ENCODE results near the gene FHOD1.

Gene FHOD1

DNA sequence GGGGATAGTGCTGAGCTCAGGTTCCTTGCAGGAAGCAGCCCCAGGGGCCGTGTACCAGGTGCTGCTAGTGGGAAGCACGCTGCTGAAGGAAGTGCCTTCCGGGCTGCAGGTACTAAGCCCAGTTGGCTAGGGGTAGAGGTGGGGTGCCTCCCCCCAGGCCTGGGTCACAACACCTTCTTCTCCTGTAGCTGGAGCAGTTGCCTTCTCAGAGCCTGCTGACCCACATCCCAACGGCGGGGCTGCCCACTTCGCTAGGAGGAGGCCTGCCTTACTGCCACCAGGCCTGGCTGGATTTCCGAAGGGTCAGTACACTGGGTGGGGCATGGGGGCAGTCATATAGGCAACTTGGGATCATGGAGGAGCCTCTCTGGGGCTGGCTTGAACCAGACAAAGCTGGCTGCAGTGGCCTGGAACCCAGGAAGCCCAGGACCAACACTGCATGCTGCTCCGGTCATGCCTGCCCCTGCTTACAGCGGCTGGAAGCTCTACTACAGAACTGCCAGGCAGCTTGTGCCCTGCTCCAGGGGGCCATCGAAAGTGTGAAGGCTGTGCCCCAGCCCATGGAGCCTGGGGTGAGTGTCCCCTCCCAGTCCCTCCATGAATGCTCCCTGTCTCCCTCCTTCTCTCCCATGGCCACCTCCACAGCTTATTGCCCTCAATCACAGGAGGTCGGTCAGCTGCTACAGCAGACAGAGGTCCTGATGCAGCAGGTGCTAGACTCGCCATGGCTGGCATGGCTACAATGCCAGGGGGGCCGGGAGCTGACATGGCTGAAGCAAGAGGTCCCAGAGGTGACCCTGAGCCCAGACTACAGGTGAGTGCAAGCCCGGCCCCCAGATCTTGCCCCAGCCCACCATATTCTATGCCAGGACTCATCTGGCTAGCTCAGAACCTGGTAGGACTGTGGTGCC, 34.5 kb upstream of the FHOD1 start:
- DNase-seq (ENCODE audit: insufficient read length, low spot score), result no peak
- TF ChIP-seq, protein P1, sequence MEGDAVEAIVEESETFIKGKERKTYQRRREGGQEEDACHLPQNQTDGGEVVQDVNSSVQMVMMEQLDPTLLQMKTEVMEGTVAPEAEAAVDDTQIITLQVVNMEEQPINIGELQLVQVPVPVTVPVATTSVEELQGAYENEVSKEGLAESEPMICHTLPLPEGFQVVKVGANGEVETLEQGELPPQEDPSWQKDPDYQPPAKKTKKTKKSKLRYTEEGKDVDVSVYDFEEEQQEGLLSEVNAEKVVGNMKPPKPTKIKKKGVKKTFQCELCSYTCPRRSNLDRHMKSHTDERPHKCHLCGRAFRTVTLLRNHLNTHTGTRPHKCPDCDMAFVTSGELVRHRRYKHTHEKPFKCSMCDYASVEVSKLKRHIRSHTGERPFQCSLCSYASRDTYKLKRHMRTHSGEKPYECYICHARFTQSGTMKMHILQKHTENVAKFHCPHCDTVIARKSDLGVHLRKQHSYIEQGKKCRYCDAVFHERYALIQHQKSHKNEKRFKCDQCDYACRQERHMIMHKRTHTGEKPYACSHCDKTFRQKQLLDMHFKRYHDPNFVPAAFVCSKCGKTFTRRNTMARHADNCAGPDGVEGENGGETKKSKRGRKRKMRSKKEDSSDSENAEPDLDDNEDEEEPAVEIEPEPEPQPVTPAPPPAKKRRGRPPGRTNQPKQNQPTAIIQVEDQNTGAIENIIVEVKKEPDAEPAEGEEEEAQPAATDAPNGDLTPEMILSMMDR (IDR thresholded peaks at IDR 0.05; ENCODE audit: insufficient read depth, missing control alignments), result no peak
- FAIRE-seq, result no peak

DNA sequence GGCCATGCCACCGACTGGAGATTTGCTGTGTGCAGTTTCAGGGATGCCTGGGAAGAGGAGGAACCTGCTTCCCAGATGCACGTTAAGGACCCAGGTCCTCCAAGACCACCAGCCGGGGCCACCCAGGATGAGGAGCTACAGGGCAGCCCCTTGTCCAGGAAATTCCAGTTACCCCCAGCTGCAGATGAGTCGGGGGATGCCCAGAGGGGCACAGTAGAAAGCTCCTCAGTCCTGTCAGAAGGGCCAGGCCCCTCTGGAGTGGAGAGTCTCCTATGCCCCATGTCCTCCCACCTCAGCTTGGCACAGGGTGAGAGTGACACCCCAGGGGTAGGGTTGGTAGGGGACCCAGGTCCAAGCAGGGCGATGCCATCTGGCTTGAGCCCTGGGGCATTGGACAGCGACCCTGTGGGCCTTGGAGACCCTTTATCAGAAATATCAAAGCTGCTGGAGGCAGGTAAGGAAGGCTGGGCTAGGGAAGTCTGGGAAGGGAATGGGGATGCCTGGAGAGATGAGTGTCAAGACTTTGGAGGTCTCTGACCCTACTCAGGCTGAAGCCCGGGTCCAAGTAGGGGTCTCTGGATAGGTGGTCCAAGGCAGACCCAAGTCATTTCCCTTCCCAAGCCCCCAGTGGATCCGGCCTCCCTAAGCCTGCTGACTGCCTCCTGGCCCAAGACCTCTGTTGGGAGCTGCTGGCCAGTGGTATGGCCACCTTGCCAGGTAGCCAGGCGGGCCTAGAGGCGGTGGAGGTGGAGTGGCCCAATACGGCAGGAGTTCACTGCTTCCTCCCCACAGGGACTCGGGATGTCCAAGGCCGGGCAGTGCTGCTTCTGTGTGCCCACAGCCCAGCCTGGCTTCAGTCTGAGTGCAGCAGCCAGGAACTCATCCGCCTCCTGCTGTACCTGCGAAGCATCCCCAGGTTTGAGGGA, 33.1 kb upstream of the FHOD1 start:
- TF ChIP-seq, protein P1 (IDR thresholded peaks at IDR 0.05; ENCODE audit: insufficient read depth, missing control alignments), result no peak
- FAIRE-seq, result no peak
- no peak for DNase-seq (ENCODE audit: insufficient read length, low spot score)

DNA sequence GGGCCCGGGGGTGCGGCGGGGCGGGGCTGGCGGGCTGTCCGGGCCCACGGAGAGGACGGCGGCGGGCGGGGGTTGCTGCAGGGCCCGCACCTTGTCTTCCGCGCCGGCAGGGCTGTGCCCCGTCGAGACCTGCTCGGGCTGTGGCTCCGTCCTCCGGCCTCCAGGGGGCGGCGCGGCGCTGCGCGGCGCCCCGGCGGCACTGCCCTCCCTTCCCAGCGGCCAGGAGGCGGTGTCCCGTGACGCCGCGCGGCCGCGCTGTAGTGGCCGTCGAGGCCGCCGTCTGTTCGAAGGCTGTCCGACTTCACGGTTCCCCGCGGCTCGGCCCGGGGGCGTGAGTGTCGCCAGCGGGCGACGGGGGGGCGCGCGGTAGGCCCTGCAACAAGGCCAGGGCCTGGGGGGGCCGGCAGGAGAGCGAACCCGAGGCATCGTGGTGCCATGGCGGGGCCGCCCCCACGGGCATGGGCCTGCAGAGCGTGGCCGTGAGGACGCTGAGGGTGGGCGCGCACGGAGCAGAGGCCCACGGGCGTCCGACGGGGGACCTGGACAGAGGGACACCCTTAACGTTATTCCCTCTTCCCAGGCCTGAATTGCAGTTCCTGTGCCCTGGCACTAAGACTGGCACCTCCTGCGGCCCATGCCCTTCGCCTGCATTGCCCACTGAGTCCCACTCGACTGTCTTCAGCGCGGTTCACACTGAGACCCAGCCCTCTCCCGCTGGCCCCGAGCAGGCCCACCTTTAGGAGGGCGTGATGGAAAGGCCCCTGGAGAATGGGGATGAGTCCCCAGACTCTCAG, 32.2 kb upstream of the FHOD1 start, which contains the start of gene PLEKHG4:
PLEKHG4 (plus strand) TSS at position 237 of the 794 bp plus-strand sequence; CDS start at position 750, 513 bp downstream.
- no peak for FAIRE-seq
- DNase-seq (ENCODE audit: insufficient read length, low spot score), result peak; percentile 87
- TF ChIP-seq, protein P1 (IDR thresholded peaks at IDR 0.05; ENCODE audit: insufficient read depth, missing control alignments), result peak; percentile 58

DNA sequence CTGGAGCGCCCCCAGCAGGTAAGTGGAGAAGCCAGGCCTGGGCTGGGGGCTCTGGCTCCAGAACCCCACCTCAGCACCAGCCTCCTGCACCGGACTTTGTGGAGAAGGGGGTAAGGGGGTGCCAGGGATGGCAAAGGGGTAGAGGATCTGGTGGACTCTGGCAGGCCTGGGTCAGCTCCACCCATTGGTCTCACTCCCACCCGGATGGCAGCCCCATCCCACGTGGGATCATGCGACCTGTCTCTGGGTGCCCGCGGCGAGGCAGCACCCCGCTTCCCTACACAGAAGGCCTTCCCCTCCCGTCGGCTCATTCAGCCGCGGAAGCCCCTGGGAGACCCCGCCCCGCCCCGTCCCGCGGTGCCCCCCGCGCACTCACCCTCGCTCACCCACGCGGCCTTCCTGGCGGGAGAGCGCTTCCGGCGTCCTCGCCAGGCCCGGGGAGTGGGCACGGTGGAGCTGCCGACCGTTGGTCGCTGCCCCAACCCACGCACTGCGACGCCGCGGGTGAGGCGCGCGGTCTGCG, 31.6 kb upstream of the FHOD1 start:
- FAIRE-seq (no peak), DNase-seq (ENCODE audit: insufficient read length, low spot score) (peak; percentile 59)
- TF ChIP-seq, protein P1 (IDR thresholded peaks at IDR 0.05; ENCODE audit: insufficient read depth, missing control alignments), result peak; percentile 50

DNA sequence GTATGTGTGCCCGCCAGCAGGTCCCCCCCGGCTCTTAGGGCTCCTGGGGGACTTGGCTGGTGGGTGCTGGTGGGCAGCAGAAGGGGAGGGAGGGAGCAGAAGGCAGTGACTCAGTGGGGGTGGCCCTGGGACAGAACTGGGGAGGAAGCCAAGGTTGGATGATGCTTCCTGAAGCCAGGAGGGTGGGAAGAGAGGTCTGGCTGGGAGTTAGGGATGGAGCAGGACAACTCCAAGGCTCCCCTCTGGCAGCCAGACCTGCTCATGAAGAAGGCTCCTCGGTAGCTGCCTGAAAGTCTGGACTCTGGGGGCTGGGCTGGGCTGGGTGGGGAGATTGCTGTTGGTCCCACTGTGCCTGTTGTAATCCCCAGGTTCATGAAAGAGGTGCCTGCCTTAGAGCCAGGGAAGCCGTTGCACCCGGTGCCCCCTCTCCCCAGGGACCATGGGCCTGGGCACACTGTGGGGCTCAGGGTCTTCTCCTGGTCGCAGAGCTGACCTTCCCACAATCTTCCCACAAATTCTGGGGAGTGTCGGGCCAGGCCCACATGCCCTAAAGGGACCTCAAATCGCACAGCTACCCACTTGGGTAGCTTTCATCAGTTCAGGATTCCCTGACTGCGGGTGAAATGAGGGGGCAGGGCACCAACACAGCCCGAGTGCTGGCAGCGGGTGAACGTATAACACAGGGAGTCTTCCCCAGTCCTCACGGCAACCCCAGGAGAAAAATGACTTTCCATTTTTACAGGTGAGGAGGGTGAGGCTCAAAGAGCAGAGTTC, 30.9 kb upstream of the FHOD1 start:
- FAIRE-seq (no peak), DNase-seq (ENCODE audit: insufficient read length, low spot score) (no peak)
- TF ChIP-seq, protein P1 (IDR thresholded peaks at IDR 0.05; ENCODE audit: insufficient read depth, missing control alignments), result no peak

Measured in D721Med (cell line).